ENCODE results near the gene CPB2. TPM values are rescaled to one million over a fixed set of nuclear protein-coding genes. Genes with fewer than 3 reads are reported as not detected.

CPB2 gene
- total and polyA plus RNA-seq, 2 of the 8 experiments (the other 6 are each of a cell fraction or from before 2014, with no cell fraction given) = not detected

DNA sequence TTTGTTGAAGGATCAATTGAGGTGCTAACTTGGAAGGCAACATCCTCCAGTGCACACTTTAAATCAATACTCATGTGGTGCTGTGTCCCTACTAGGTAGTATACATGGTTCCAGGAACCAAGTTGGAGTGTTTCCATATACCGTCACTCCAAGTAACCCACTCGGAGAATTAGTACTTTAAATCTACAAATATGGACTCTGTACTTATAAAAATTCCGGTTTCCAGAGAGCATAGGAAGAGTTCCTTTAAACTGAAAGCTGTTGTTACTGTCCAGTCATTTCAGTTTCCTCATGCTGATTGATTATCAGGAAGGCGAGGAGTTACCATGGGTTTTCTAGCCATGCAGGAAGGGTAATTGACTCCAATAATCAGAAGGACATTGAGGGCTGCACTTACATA is 7.2 kb downstream of the CPB2 start:
- Histone ChIP-seq H3K4ac (replicated peaks; ENCODE audit: insufficient read length, low read depth, low read length) (no peak overlapping the region), H3K79me1 (ENCODE audit: low read depth, low read length) (no peaks in the 10 kb centered on the region), H2BK12ac (ENCODE audit: low read depth, low read length) (no peak overlapping the region), H4K91ac (replicated peaks; ENCODE audit: insufficient read length, low read length) (no peak overlapping the region), H3K23ac (ENCODE audit: insufficient read length) (no peak overlapping the region), H3K14ac (ENCODE audit: insufficient read length) (no peak overlapping the region), H3K36me3 (ENCODE audit: control insufficient read depth in 2 of 4, insufficient read depth in 4 of 4, low read length in 3 of 4) (no peaks in the 10 kb centered on the region), H3K4me3 (ENCODE audit: extremely low read depth in 1 of 4, insufficient read depth in 2 of 4, low read depth in 3 of 4, low read length in 4 of 4) (no peak overlapping the region), H2AK5ac (ENCODE audit: low read depth, low read length) (no peak overlapping the region), H2BK15ac (ENCODE audit: low read length) (no peak overlapping the region), H4K8ac (ENCODE audit: extremely low read depth, insufficient read depth, low read length) (no peak overlapping the region), H3K18ac (ENCODE audit: extremely low read depth, low read length) (no peak overlapping the region), H3K27me3 (replicated peaks in 1 of 4; ENCODE audit: control insufficient read depth in 3 of 4, extremely low read depth in 1 of 4, insufficient read depth in 3 of 4, low read length in 3 of 4) (peaks cover 0 to 1% (median 0%) of the 10 kb centered on the region in 4 experiments; a peak in 1 of 7 replicates), H3K56ac (replicated peaks; ENCODE audit: insufficient read length, low read depth, low read length) (no peak overlapping the region), H3K79me2 (ENCODE audit: control insufficient read depth in 1 of 2, insufficient read depth in 2 of 2, low read length in 2 of 2) (no peaks in the 10 kb centered on the region), H3K4me1 (replicated peaks in 1 of 4; ENCODE audit: control insufficient read depth in 3 of 4, insufficient read depth in 4 of 4, low read length in 3 of 4) (no peaks in the 10 kb centered on the region), H3K9me3 (ENCODE audit: insufficient read depth in 2 of 2, low read depth in 1 of 2, low read length in 1 of 2) (no peaks in the 10 kb centered on the region), H2BK20ac (ENCODE audit: low read length) (no peak overlapping the region), H3K4me2 (ENCODE audit: insufficient read depth in 1 of 2, low read depth in 2 of 2, low read length in 2 of 2) (no peak overlapping the region), H4K5ac (ENCODE audit: insufficient read length, low read depth, low read length) (no peak overlapping the region), H3K9ac (replicated peaks in 1 of 4; ENCODE audit: extremely low read depth in 1 of 4, low read depth in 3 of 4, low read length in 3 of 4) (no peak overlapping the region), H3K23me2 (ENCODE audit: low read depth, low read length) (no peaks in the 10 kb centered on the region), H2BK5ac (ENCODE audit: low read depth, low read length) (no peak overlapping the region), H4K20me1 (replicated peaks in 1 of 2; ENCODE audit: control insufficient read depth in 1 of 2, insufficient read depth in 2 of 2, low read length in 2 of 2) (no peaks in the 10 kb centered on the region), H3K27ac (ENCODE audit: low read depth, low read length) (no peak overlapping the region), H2AFZ (ENCODE audit: low read length) (no peak overlapping the region), H2BK120ac (replicated peaks; ENCODE audit: low read depth, low read length) (no peak overlapping the region)
- TF ChIP-seq RBBP5 (IDR thresholded peaks at IDR 0.05; ENCODE audit: borderline replicate concordance, low read depth, low read length) (no peak), POU5F1 (IDR thresholded peaks at IDR 0.05; ENCODE audit: low read depth, low read length) (no peak), POLR2AphosphoS5 (IDR thresholded peaks at IDR 0.05; ENCODE audit: low read depth, low read length) (no peak), BACH1 (IDR thresholded peaks at IDR 0.05; ENCODE audit: low read length) (no peak), MAFK (IDR thresholded peaks at IDR 0.05; ENCODE audit: low read depth, low read length) (no peak), TEAD4 (IDR thresholded peaks at IDR 0.05; ENCODE audit: low read depth, low read length) (no peak)
- no peak for FAIRE-seq
- DNase-seq (ENCODE audit: low read depth in 1 of 2, low spot score in 2 of 2) = no peak
- ChIA-PET CTCF (ENCODE audit: partially characterized antibody) (no interaction called here), POLR2A (ENCODE audit: partially characterized antibody) (no interaction called here)
- 98% methylated on average over 4 of the region's 4 CpGs; no CpG with 5 or more reads in 1 of the 2 experiments for WGBS, 2 experiments (ENCODE audit: extremely low coverage in 1 of 2, insufficient coverage in 1 of 2, insufficient read length in 1 of 2, insufficient replicate concordance in 2 of 2, low coverage in 1 of 2, low lambda C conversion rate in 2 of 2, missing lambda C conversion rate in 1 of 2)

All from H1 (cell line).